Stimulated activated CD8-positive, alpha-beta memory T cell treated with anti-CD3 and anti-CD28 coated beads, Interleukin-7, amount 100 ng/mL, for 1 hour (primary cell): ENCODE results near the gene C3orf52.

Source experiments
- DNase-seq, 2 donors: peaks; one replicate each; pipeline ENCODE4 v3.0.0-alpha.2; 2020; ENCODE audit warnings: low read depth in 2 of 2

C3orf52 gene

DNA sequence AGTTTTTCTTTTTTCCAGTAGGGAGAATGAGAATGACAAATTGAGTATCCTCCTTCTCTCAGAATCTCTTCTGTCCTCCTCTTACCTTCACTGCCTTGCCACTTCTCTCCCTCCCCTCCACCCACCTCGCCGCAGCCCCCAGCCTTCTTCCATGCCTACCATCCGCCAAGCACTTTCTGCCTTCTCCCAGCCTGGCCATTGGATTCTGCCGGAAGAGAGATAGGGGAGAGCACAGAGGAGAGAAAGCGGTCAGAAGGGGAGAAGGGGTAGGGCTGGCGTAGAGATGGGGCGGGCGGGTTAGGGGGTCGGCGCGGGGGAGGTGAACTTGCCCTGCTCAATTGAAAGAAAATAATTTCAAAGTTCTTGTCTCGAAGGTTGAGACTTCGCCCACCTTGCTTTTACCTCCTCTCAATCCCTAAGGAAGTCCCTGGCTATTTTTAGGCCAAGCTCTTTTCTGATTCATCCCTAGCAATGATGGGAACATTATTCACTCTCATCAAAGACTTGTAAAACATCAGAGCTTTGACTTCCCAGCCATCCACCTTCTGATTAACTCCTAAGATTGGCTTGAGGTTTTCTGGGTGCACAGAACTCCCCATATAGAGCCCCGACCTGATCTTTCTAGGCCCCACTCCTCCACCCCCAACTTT is 811 bp downstream of the C3orf52 start:
- no peak for DNase-seq

DNA sequence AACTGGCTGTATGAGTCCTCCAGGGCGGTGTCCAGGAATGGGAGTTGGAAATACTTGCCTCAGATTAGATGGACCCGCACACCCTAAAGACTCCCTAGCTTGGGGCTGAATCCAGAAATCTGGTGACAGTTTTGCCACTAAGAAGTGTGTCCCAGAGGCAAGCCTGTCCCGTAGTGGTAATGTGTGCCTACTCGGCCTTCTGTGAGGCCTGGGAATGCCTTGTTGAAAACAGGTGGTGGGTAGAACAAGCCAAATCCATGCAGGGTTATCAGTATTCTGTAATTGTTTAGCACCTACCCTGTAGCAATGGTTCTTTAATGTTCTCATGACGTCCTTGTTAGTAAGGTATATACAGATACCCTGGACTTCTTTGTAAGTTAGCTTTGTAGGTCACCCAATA is 1.6 kb downstream of the C3orf52 start:
- no peak for DNase-seq

DNA sequence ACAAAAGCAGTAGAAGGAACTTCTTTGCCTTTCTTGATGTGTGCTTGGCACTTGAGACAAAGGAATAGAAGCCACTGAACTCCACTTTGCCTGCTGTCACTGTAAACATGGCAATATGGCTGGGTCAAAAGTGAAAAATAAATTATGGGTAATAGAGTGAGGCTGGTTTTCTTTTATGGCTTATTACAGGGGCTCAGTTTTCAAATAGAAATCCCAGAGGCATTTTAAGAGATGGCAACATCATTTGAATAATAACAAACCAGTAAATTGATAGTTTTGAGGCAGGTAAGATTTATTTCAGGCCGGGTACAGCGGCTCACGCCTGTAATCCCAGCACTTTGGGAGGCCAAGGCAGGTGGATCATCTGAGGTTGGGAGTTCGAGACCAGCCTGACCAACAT is 2.8 kb downstream of the C3orf52 start:
- DNase-seq: no peak

DNA sequence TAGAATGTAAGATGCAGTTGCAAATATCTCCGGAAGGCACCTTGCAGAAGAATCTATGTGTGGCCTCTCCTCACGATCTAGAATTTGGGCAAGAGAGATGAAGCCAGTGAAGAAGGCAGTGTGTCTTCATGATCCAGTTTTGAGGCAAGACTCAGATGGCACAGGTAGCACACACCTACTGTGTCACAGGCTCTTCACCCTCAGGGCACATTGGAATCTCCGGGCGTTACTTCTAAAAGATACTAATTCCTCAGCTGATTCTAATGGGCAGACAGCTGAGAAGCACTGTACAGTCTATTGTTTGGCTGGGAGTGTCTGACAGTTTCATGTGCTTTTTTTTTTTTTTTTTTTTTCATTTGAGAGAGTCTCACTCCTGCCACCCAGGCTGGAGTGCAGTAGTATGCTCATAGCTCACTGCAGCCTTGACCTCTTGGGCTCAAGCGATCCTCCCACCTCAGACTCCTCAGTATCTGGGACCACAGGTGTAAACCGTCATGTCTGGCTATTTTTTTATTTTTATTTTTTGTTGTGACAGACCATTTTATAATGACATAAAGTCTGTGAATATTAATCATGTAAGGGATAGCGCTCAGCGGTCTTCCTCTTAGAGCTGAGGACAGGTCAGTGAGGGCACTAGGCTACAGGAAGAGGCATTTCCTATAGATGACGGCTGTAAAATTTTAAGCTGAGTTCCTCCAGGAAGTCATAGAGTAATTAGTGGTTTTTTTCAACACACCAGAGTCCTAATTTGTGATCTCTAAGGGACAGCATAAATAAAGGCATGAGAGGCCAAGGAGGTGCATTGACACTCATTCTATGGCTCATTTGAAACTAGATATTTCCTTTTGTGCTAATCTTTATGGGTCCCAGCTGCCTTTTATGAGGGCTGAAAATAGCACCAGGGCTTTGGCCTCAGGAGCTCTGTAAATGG is 4.0 kb downstream of the C3orf52 start:
- DNase-seq: no peak

DNA sequence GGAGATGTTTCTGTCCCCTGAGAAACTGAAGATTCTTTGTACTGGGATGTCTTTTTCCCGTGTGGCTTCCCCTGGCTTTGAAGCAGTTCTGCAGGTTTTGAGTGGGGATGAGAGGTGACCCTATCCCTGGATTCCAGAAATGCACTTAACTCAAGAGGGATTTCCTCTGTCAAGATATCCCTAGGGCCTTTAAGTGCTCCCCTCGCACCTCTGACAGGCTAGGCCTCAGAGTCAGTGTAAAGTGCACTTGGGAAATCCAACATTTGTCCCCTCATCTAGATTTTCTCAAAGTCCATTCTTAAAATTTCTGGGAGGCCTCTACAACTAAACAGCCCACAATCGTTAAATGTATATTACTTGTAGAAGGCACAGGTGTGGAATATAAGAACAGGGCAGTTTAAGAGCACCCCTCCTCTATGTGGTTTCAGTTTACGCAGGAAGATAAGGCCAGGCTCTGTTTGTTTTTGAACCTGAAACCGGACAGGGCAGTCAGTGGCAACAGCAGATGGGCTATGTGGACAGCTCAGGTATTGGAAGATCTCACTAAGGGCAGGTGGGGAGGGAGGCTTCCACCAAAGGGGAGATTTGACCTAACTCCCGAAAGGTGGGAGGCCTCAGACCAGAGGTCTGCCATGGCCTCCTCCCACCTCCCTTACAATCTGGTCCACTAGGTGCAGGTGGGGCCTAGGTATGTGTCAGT is 4.8 kb downstream of the C3orf52 start:
- no peak for DNase-seq

DNA sequence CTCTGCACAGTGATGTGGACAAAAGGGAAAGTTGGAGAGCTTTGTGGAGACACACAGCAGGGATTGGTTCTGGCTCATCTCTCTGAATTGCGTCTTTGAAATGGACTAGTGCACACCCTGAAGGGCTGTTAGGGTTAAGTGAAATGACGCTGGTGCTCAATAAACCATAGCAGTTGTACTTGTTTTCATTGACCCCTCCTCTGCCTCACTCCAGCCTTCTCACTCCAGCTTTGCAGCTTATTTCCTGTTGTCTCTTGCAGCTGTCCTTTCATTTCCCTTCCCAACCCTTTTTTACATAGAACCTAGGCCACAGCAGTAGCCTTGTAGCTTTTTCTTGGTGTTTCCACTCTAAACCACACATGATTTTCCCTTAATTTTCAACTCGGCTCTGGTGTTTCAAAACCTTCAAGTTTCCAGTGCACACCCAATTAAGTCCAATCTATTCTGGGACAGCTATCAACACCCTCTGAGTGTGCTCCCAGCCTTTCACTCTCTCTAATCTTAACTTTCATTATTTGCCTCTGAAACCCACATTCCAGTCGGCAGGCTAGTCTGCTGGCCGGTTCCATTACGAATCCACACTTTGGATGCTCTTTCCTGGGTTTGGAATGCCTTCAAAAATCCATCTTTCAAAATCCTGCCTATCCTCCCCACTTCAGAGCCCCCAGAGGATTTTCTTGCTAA is 6.4 kb downstream of the C3orf52 start:
- no peak for DNase-seq

DNA sequence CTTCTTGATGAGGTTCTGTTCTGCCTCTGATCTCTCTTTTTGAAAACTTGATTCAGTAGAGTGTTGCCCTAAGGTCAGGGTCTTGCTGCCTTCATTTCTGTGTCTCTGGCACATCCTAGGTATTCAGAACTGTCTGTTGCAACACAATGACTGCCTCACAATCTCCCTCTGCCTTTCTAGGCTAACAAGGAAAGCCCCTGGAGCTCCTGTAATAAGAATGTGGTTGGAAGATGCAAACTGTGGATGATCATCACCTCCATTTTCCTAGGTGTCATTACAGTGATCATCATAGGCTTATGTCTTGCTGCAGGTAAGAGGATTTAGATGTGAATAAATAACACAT is 7.0 kb downstream of the C3orf52 start:
- DNase-seq: no peak

DNA sequence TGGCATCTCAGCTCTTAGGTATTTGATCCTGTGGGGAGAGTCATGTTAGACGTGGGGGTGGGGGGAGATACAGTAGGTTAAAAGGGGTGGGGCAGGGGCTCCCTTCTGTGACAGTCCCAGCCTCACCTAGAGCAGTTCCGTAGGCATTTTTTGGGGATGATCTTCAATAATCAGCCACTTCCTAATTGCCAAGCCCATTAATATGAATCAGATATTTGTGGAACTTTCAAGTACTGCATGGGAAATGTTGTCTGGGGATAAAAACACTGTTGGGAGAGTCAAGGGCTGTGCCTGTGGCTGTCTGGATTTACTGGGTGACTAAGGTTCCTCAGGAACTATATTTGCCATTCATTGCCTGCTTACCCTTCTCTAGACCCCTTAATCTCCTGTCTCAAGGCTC is 9.5 kb downstream of the C3orf52 start:
- DNase-seq: no peak

DNA sequence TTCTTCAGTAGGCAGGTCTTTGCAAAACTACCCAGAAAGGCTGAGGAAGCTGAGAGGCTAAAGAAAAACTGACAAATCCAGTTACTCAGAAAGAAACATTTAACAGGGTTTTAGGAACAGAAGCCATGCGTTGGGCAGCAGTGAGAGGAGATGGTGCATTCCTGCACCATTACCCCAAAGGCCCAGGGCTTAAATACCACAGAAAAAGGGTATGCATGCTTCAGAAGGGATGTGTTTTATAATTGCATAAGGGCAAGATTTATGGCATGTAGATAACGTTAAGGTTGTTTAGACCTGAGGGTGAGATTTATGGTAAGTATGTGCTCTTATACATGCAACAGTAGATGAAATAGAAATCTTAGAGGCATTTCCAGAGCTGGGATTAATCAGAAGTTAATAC is 10.0 kb downstream of the C3orf52 start:
- no peak for DNase-seq

DNA sequence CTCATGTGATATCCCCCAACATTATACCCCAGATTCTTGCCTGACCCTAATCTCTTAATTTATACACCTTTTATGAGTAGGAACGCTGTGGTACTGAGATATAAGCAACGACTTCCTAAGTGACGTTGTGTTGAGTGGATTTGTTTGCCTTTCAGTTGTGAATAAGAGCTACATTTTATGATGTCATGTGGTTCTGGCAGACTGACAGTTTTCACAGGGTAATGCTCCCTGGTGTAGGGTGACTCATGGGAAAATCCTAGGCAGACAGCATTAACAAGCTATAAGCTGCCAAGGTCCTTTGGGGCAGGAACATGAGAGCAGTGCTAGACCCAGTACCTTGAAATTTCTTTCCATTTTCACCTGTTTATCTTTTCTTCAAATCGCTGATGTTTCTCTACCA is 11.2 kb downstream of the C3orf52 start:
- DNase-seq: no peak

DNA sequence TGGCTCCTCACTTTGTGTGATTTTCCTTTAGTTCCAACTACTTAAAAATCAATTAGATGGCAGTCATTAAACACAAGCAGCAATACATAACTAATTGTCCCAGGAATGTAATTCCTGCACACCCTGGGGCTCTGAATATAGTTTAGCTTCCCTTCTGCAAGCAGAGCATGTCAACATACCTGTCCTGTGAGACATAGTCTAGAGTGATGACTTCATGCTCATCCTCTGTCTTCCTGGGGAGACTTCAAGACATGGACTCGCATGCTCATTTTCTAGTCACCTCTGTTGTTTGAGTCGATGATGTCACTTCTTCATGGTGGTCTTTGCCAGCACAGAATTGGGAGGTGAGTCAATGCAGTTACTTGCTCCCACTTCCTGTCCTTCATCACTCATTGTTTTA is 15.7 kb downstream of the C3orf52 start:
- no peak for DNase-seq

DNA sequence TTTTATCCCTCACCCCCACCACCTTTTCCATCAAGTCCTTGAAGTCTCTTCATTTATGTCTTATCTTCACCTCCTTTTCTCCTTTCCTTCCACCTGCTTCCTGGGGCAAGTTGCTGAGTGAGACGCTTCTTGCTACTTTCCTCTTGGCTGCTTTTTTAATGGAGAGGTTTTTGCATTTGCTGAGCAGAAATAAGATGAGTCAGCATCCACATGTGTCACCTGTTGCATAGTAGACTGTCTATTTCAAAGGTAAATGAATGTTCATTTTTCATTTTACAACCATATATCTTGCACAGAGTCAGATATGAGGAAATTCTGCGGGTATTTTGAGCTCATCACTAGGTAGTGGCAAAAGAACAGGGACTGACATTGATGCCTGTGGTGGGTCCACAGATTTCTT is 18.6 kb downstream of the C3orf52 start:
- DNase-seq: no peak

DNA sequence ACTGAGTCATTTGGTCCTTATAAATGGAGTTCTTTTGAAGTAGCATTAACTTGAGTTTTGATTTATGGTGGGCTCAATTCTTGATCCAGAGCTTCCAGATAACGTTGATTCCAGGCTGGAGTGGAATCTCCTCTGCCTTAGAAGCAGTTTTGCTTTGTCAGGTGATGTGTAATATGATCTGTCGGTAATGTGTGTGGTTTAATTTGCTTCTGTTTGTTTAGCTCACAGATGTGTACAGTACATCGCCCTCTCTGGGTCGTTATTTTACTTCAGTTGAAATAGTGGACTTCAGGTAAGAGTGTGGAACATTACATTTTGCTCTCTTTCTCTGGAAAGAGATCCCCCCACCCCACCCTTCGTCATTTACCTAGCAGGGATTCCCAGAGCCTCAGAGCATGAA is 23.1 kb downstream of the C3orf52 start:
- DNase-seq: no peak

DNA sequence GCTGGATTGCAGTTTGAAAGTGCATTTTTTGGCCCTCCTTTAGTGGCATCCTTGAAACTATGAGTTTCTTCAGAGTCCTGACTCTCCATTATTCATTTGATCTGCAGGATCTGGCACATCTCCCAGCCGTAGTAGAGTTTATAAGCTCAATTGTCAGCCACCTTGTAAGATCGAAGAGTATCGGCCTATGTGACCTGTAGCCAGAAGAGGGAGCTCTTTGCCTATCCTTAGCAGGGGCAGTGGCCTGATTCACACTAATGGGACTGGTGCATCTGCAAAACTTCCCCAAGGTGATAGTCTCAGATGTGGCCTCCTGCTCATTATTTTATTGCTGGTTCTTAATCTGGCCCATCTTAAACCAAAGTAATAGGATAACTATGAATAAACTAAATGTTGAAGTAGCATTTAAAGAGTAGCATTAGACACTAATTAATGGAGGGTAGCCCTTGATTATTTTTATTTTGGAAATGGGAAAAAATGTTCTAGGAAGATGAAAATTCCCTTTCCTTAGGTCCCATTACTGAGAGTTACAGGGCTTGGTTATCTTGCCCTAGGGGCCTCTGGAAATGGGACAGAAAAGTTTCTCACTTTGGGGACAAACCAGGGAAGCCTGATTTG is 25.7 kb downstream of the C3orf52 start:
- peak in 1 of 2 donors; percentile 15 for DNase-seq

DNA sequence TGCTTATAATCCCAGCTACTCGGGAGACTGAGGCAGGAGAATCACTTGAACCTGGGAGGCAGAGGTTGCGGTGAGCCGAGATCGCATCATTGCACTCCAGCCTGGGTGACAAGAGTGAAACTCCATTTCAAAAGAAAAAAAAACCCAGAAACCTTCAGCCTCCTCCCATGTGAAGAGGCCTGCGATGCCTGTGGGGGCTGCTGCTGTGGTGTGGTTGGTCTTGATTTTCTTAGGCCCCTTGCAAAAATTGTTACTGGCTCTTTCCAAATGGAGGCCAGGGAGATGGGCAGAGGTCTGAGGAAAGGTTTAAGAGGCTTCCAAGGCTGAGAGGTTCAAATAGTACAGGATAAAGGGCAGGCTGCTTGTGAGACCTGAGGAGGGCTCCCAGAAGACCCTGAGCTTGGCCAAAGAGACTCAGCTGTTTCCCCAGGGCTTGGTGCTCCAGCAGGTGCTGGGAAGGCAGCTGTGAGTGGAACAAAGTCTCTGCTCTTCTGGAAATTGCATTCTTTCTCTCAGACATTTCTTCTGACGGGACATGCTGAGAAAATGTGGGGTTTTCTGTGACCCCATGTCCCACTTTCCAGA is 28.5 kb downstream of the C3orf52 start:
- DNase-seq: no peak

DNA sequence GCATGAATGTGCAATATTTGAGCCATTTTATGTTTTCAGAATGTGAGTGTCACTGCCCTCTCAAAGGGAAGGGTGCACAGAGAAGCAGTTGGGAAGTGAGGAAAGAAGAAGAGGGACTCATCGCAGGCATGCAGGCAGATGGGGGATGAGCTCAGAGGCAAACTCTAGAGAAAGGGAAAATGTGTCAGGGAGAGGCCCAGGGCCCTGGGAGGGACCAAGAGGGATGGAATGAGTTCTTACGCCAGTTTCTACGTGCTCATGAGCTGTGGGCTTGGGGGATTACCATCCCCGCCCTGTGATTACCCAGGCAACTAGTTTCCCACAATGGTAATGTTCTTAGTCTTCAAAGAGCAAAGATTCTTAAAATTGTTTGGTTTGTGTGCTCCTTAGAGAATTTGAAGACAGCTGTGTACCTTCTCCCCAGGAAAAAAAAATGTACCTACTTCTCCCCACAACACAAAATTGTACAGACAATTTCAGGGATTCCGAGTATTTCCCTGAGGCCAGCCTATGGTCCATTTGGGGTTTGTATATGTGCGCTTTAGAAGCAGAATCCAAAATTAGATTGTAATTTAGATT is 29.1 kb downstream of the C3orf52 start:
- DNase-seq: no peak

DNA sequence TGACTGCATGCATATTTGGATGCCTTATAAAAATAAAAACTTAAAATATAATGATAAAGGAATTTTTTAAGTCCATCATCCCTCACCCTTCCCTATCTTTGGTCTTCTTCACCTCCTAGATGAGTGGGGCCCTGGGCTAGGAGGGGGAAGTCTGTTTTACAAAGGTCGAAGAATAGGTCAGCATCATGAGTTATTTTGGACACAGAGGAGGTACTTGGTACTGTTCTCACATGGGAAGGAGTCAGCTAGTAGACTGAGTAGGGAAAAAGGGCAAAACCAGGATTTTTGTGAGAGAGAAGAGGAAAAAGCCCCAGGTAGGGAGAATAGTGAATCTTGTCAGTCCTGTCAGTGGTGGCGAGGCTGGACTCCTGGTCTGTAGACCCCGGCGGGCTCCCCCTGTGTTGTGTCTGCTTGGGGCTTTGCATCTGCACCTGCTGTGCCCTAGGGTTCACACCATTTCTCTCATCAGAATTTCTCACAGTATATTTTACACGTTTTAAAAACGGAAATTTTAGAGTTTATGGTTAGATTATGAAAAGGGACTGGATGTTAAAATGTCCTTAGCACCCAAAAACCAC is 29.7 kb downstream of the C3orf52 start:
- DNase-seq: no peak

DNA sequence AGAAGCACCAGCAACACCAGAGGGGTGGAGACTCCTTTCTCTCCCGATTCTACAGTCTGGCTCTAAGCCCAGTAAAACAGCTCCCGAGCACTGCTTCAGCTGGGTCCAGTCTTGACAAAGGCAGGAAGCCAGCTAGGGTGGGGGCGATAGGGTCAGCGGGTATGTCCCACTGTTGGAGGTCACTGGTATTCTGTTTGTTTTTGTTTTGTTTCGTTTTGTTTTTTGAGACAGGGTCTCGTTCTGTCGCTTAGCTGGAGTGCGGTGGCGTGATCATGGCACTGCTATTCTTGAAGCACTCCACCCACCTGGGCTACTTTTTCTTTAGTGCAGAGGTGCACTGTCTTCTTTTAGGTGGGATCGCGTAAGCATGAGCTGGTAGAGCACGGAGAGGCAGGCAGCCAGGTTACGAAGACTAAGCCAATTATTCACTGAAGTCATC is 30.6 kb downstream of the C3orf52 start:
- DNase-seq: no peak

DNA sequence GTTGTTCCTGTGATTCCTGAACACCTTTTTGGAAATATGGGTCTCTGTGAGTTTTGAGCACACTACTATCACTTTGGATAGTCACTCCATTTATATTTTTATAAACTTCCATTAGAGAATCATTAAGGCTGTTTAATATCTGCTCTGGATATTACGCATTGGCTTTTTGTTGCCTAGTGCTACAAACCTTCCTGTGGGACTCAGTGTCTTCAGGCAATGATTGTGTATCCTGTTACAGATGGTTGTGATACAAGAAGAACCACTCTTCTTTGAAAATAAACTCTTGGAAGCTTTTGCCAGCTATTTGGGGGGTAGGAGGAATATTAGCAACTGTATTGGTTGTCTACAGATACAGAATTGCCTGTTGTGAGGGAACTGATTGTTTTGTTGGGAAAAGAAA is 31.2 kb downstream of the C3orf52 start:
- DNase-seq: no peak

DNA sequence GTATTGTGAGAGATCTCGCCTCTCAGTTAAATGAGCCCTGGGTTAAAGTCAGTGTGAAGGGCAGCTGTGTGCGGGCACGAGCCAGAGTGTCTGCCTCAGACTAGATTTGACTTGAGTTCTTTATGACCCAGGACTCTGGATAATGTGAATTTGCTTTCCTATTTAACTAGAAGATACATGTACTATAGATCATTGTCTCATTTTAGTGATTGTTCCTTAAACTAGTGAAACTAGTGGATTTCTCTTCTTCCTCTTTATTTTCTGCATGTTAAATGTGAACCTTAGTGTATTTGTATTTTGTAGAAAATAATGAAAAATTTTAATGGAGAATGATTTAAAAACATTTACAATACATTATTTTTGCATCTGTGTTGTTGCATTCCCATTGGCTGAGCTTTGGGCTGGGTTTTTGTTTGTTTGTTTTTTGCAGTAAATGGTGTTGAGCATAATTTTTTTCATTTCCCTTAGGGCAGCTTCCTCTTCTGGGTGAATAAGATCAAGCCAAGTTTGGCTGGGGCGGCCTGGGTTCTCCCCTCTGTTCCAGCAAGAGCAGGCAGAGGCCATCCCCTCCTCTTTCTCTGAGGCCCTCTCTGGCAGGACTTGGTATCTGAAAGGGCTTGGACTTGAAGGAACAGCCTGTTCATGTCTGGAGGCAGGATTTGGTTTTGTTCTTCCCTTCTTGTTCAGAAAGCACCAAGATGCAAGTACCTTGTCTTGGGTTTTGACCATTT is 31.8 kb downstream of the C3orf52 start:
- no peak for DNase-seq
